Kidney (tissue), 14 donors: Measurements from ENCODE around the gene GOLGA8S. TPM values are rescaled to one million over a fixed set of nuclear protein-coding genes. Genes with fewer than 3 reads are reported as not detected.
"Not testable (repeated sequence)": the region's sequence is repeated elsewhere in the genome, so short reads cannot be mapped to it uniquely, and the experiment has no call there.

Experiments
- DNase-seq, 5 donors: peaks; one replicate each; pipeline ENCODE4 v3.0.0-alpha.2; 2013 to 2020
- FAIRE-seq: peaks from 2 replicates; lab custom pipeline; 2012; peaks lifted over from hg19 to GRCh38; lab: Jason Lieb, UNC
- H3K27ac ChIP-seq, 2 donors: one replicate each; pipeline ENCODE4 v1.7.0; 2013; ENCODE audit warnings: low read depth in 2 of 2, low read length in 2 of 2, inconsistent platforms in 1 of 2
- H3K27me3 ChIP-seq: one replicate; pipeline ENCODE4 v1.7.1; 2013; ENCODE audit warnings: low read length, inconsistent platforms; ENCODE audit not compliant: control insufficient read depth, insufficient read depth
- H3K36me3 ChIP-seq, 3 donors: one replicate each; pipeline versions ENCODE4 v1.7.0 to v1.7.1; 2013; ENCODE audit warnings: low read length in 3 of 3, control low read depth in 1 of 3, inconsistent platforms in 1 of 3; ENCODE audit not compliant: insufficient read depth in 3 of 3, control insufficient read depth in 2 of 3
- H3K4me1 ChIP-seq, 3 donors: one replicate each; pipeline versions ENCODE4 v1.7.0 to v1.7.1; 2013; ENCODE audit warnings: low read length in 3 of 3, inconsistent platforms in 1 of 3, low read depth in 1 of 3; ENCODE audit not compliant: control insufficient read depth in 2 of 3, insufficient read depth in 2 of 3
- H3K4me3 ChIP-seq, 3 donors: one replicate each; pipeline versions ENCODE4 v1.7.0 to v1.8.1; 2013; ENCODE audit warnings: low read length in 3 of 3, control low read depth in 1 of 3, inconsistent platforms in 1 of 3
- H3K9ac ChIP-seq, 3 donors: one replicate each; pipeline versions ENCODE4 v1.7.0 to v1.7.1; 2013; ENCODE audit warnings: low read length in 3 of 3, control low read depth in 1 of 3, inconsistent platforms in 1 of 3
- H3K9me3 ChIP-seq, 3 donors: one replicate each; pipeline versions ENCODE4 v1.7.0 to v1.7.1; 2013; ENCODE audit warnings: low read length in 3 of 3, control low read depth in 1 of 3, inconsistent platforms in 1 of 3; ENCODE audit not compliant: control insufficient read depth in 2 of 3, insufficient read depth in 1 of 3
- CTCF ChIP-seq: IDR thresholded peaks from 3 replicates; pipeline ENCODE4 v1.5.1; 2012; ENCODE audit warnings: mild to moderate bottlenecking, moderate library complexity, borderline replicate concordance; ENCODE audit not compliant: insufficient read depth; ENCODE audit errors: extremely low read depth
- intact Hi-C: fragments of 100-400 bp; cut with DNase I; formaldehyde crosslinking; loops from one replicate; pipeline ENCODE4 v1.11.1; 2022
- polyA plus RNA-seq: library from polyadenylated mRNA; stranded (reverse); fragments of 350-450 nt; fragmentation: Illumina TruSeq; extraction: RNeasy Lipid Tissue Mini Kit (QIAGEN cat#74804); gene quantifications from one replicate; pipeline ENCODE4 v1.2.3, GENCODE V29; 2014; ENCODE audit warnings: low read depth, low replicate concordance; ENCODE audit not compliant: insufficient read depth
- total RNA-seq: library from RNA; stranded (reverse); fragmentation: NEBNext Ultra II Directional; extraction: Animal tissue kit (Norgen Biotek cat#: 25700); gene quantifications from one replicate; pipeline ENCODE4 v1.2.1, GENCODE V29; 2021
- donor health status: control.
- donor health status: control.
- donor health status: control.
- donor health status: control.
- donor health status: control.
- donor health status: DM: yes; HTN: yes; CAD: no.
- donor health status: Normal renal cell carcinoma (clear cell type).

Gene GOLGA8S
- total and polyA plus RNA-seq, 2 donors from 2014 or later = 0.13 to 0.60 TPM

- Histone ChIP-seq H3K27me3 (no peaks in the 10 kb centered on the region), H3K4me1 (no peaks in the 10 kb centered on the region), H3K36me3 (no peaks in the 10 kb centered on the region), H3K9me3 (no peaks in the 10 kb centered on the region), H3K4me3 (no peak overlapping the region), H3K9ac (no peak overlapping the region), H3K27ac (no peak overlapping the region)
- FAIRE-seq = no peak
- TF ChIP-seq CTCF = no peak
- intact Hi-C loops = no loop called here
- DNase-seq = no peak
Observed at GRCh38 chr15:23370578-23370977, 16.0 kb downstream of the GOLGA8S start.

GRCh38 chr15:23371134-23371533 is 16.6 kb downstream of the GOLGA8S start:
- H3K36me3 ChIP-seq, intact Hi-C loops, H3K9ac ChIP-seq, H3K9me3 ChIP-seq, H3K27ac ChIP-seq, H3K4me1 ChIP-seq, FAIRE-seq, H3K27me3 ChIP-seq, DNase-seq, H3K4me3 ChIP-seq: not testable (repeated sequence)

DNA sequence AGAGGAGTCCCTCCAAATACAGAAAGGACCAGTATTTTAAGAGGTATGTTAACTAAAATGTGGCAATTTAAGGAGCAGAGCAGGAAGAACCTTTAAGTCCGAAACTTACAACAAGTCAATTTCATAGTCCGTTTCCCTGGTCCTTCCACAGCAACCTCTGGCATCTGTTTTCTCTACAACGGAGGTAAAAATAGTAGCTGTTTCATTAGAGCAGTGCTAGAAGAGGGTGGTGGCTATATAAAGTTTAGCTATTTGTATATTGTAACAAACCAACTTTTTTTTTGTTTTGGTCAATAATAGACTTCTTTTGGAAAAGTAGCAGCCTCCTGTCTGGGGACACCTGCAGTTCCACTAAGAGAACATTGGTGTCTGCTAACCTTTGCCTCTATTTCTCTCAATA is 17.3 kb downstream of the GOLGA8S start:
- intact Hi-C loops, H3K4me3 ChIP-seq, FAIRE-seq, H3K9ac ChIP-seq, H3K4me1 ChIP-seq, DNase-seq, H3K27ac ChIP-seq, H3K9me3 ChIP-seq, H3K27me3 ChIP-seq, H3K36me3 ChIP-seq: not testable (repeated sequence)

- Histone ChIP-seq H3K36me3 (no peaks in the 10 kb centered on the region), H3K27me3 (no peaks in the 10 kb centered on the region), H3K27ac (no peak overlapping the region), H3K9me3 (no peaks in the 10 kb centered on the region), H3K9ac (no peak overlapping the region), H3K4me3 (no peak overlapping the region), H3K4me1 (no peaks in the 10 kb centered on the region)
- TF ChIP-seq CTCF = no peak
- no peak for DNase-seq
- intact Hi-C loops = no loop called here
- FAIRE-seq = no peak
Observed at GRCh38 chr15:23372284-23372683, 17.7 kb downstream of the GOLGA8S start.

- H3K9ac ChIP-seq, H3K4me1 ChIP-seq, FAIRE-seq, H3K36me3 ChIP-seq, H3K27ac ChIP-seq, intact Hi-C loops, DNase-seq, H3K27me3 ChIP-seq, H3K4me3 ChIP-seq, H3K9me3 ChIP-seq: not testable (repeated sequence)
Observed at GRCh38 chr15:23372891-23373600, 18.5 kb downstream of the GOLGA8S start.

- H3K9me3 ChIP-seq, H3K36me3 ChIP-seq, FAIRE-seq, DNase-seq, H3K4me1 ChIP-seq, H3K4me3 ChIP-seq, intact Hi-C loops, H3K27me3 ChIP-seq, H3K27ac ChIP-seq, H3K9ac ChIP-seq: not testable (repeated sequence)
Observed at GRCh38 chr15:23374226-23374625, 19.7 kb downstream of the GOLGA8S start.

DNA sequence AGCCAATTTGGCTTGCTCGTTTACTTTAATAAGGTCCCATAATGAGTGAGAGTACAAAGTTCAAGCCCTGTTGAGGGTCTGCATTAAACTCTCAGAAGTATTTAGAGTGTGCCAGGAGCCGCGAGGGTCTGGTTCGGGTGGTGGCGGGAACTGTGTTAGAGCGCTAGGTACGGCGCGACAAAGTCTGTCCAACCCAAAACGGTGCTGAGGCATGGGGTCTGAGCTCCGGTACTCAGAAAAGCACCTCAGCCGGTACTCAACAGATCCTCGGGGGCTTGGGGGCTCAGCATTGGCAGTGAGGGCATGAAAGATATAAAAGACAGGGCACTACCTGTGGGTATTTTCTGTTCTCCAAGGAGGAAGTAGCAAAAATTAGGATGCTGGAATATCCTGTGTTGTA is 24.4 kb downstream of the GOLGA8S start:
- H3K27me3 ChIP-seq, intact Hi-C loops, H3K27ac ChIP-seq, H3K4me1 ChIP-seq, H3K36me3 ChIP-seq, FAIRE-seq, H3K9me3 ChIP-seq, H3K9ac ChIP-seq, DNase-seq, H3K4me3 ChIP-seq: not testable (repeated sequence)
